Measurements from ENCODE around the gene ITGBL1.

The ITGBL1 gene

DNA sequence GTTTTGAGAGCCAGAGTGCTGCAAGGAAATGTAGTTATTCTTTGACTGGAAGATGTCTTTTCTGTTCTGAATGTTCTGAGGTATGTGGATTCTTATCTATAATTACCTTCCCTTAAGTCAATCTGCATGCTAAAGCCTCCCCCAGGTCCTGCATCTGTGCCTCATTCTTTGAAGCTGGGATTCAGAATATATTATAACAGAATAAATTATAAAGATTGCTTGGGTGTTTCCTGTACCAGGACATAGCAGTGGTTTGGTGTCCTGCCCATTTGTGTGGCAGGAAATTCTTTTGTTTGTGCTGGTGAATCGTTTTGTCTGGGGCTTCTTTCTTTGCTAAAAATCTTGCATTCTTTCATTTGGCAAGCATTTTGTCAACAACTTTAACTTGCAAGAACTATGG is 60.2 kb downstream of the ITGBL1 start:
- DNase-seq: no peak
- CTCF ChIA-PET: no interaction called here
- Mint-ChIP-seq H3K27ac (no peak overlapping the region), H3K4me3 (no peak overlapping the region), H3K9me3 (no peaks in the 10 kb centered on the region), H3K27me3 (no peaks in the 10 kb centered on the region), H3K36me3 (no peaks in the 10 kb centered on the region), H3K4me1 (no peaks in the 10 kb centered on the region)

DNA sequence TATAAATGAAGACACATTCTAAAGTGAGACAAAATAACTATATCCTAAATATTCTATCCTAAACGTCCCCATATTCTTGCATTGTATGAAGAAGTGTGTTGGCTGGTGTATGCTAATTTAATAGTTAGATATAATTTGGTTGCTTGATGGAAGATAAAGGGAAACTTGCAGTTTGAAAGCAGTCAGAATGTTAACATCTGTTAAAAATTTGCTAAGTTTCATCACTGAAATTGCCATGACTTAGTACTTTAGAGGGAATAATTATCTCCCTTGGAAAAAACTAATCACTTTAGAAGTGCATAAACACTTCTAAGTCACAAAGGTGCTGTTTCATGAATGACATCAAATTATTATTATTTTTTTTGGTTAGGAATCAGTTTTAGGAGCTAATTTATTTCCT is 61.6 kb downstream of the ITGBL1 start:
- Mint-ChIP-seq H3K27ac (no peak overlapping the region), H3K27me3 (no peaks in the 10 kb centered on the region), H3K4me1 (no peaks in the 10 kb centered on the region), H3K36me3 (no peaks in the 10 kb centered on the region), H3K9me3 (no peaks in the 10 kb centered on the region), H3K4me3 (no peak overlapping the region)
- CTCF ChIA-PET: interaction anchor here (0.8 to 1.5 kb wide), 3 partner anchors 246 to 370 kb away, joined by 4 to 6 read pairs (median 5); no protein-coding TSS in a partner anchor
- DNase-seq: no peak

DNA sequence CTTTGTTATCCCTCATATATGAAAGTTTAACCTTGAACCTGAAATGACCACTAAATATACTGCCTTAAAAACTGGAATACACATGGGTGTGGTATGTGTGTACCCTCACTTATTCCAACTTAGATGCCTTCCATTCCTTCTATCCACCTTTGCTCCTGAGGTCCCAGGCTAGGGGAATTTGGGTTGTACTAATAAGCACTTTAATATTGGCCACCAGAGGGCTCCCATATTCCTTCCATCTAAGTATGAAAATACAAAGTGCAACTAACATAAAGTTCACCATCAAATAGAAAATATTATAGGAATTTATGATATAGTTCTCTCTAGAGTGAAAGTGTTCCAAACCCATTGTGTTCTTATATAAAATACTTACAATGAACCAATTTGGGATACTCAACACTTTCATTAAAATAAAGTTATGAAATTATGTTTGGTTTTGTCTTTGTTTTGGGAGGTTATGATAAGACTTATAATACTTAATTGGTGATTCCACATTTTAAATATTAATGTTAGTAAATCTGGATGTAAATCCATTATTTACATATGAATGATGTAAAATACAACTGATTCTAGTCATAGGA is 62.3 kb downstream of the ITGBL1 start:
- H3K9me3 Mint-ChIP-seq: no peaks in the 10 kb centered on the region
- CTCF ChIA-PET: interaction anchor here (0.8 to 1.5 kb wide), 3 partner anchors 245 to 370 kb away, joined by 4 to 6 read pairs (median 5); no protein-coding TSS in a partner anchor
- peaks cover 2% of the 10 kb centered on the region for H3K4me1 Mint-ChIP-seq
- H3K27ac Mint-ChIP-seq: no peak overlapping the region
- no peaks in the 10 kb centered on the region for H3K27me3 Mint-ChIP-seq
- DNase-seq: peak; percentile 27
- H3K4me3 Mint-ChIP-seq: no peak overlapping the region
- no peaks in the 10 kb centered on the region for H3K36me3 Mint-ChIP-seq

DNA sequence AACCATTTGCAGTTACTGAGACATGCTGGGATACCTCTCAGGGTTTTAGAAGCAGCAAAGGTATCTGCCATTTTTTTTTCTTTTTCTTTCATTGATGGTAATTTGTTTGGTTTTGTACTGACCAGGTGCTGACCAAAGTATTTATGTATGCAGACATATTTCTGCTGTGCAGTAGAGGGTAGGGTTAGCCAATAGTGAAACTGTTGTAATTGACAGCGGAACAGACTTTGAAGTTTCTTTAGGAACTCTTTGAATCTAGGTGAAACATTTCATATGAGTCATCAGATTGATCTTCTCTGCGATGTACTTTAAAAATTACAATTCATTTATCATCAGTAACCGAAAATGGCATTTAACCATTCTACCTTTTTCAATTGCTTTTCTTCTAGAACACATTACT is 63.0 kb downstream of the ITGBL1 start:
- CTCF ChIA-PET: interaction anchor here (1.5 to 1.6 kb wide), 2 partner anchors 244 to 1040 kb away, joined by 4 read pairs; no protein-coding TSS in a partner anchor
- Mint-ChIP-seq H3K27ac (no peak overlapping the region), H3K27me3 (no peaks in the 10 kb centered on the region), H3K36me3 (no peaks in the 10 kb centered on the region), H3K4me1 (peaks cover 9% of the 10 kb centered on the region), H3K9me3 (no peaks in the 10 kb centered on the region), H3K4me3 (no peak overlapping the region)
- DNase-seq: no peak

- Mint-ChIP-seq H3K27ac (no peak overlapping the region), H3K9me3 (no peaks in the 10 kb centered on the region), H3K27me3 (no peaks in the 10 kb centered on the region), H3K4me3 (no peak overlapping the region), H3K4me1 (peaks cover 17% of the 10 kb centered on the region), H3K36me3 (no peaks in the 10 kb centered on the region)
- CTCF ChIA-PET: interaction anchor here (1.6 kb wide), 1 partner anchor 1040 kb away, joined by 4 read pairs; no protein-coding TSS in a partner anchor
- no peak for DNase-seq
These were observed 63.8 kb downstream of the ITGBL1 start for GRCh38 chr13:101516262-101516661.

DNA sequence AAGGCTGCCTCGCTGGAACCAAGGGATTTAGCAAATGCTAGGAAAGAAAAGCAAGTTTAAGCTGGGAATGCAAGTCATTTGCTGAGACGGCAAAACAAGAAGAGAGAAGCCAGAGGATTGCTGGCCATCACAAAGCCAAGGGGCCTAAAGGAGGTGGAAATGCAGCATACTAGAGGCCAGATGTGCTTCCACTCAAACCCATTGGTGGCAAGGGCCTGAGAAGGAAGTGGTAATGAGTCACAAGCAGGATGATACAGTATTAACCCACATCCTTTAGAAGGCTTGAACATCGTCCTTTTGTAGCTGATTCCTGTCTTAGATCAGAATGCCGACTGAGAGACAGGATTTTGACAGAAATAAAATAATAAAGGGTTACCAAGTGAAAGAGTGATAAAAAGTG is 68.2 kb downstream of the ITGBL1 start:
- Mint-ChIP-seq H3K4me1 (peaks cover 23% of the 10 kb centered on the region), H3K36me3 (no peaks in the 10 kb centered on the region), H3K4me3 (no peak overlapping the region), H3K9me3 (no peaks in the 10 kb centered on the region), H3K27ac (no peak overlapping the region), H3K27me3 (peaks cover 4% of the 10 kb centered on the region)
- CTCF ChIA-PET: no interaction called here
- DNase-seq: peak; percentile 48

- Mint-ChIP-seq H3K36me3 (no peaks in the 10 kb centered on the region), H3K4me3 (no peak overlapping the region), H3K27ac (no peak overlapping the region), H3K9me3 (no peaks in the 10 kb centered on the region), H3K4me1 (peaks cover 23% of the 10 kb centered on the region), H3K27me3 (peaks cover 4% of the 10 kb centered on the region)
- CTCF ChIA-PET: no interaction called here
- DNase-seq: no peak
These were observed 68.9 kb downstream of the ITGBL1 start for GRCh38 chr13:101521371-101521770.

DNA sequence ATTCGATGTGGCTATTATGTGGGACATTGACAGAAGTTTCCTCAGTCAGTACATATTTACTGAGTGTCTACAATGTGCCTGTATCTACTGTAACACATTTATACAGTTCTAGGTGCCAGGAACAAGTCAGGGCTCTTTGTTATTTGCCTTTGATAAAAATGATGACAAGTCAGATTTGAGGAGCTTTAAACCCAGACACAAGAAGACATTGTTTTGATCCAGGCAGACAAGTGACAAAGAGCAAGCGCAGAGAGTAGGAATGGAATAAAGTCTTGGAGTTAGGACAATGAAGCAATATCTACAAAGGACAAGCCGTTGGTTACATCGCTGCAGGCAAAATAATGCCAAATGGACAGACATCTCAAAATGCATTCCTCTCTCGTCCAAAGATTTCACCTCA is 70.1 kb downstream of the ITGBL1 start:
- no peak overlapping the region for H3K4me3 Mint-ChIP-seq
- H3K36me3 Mint-ChIP-seq: no peaks in the 10 kb centered on the region
- no peak overlapping the region for H3K27ac Mint-ChIP-seq
- no peak for DNase-seq
- CTCF ChIA-PET: no interaction called here
- H3K4me1 Mint-ChIP-seq: peaks cover 23% of the 10 kb centered on the region
- H3K27me3 Mint-ChIP-seq: peaks cover 4% of the 10 kb centered on the region
- no peaks in the 10 kb centered on the region for H3K9me3 Mint-ChIP-seq

- Mint-ChIP-seq H3K36me3 (no peaks in the 10 kb centered on the region), H3K4me1 (peaks cover 23% of the 10 kb centered on the region), H3K27ac (no peak overlapping the region), H3K27me3 (peaks cover 4% of the 10 kb centered on the region), H3K9me3 (no peaks in the 10 kb centered on the region), H3K4me3 (no peak overlapping the region)
- DNase-seq: no peak
- CTCF ChIA-PET: no interaction called here
These were observed 71.0 kb downstream of the ITGBL1 start for GRCh38 chr13:101523154-101524131.

DNA sequence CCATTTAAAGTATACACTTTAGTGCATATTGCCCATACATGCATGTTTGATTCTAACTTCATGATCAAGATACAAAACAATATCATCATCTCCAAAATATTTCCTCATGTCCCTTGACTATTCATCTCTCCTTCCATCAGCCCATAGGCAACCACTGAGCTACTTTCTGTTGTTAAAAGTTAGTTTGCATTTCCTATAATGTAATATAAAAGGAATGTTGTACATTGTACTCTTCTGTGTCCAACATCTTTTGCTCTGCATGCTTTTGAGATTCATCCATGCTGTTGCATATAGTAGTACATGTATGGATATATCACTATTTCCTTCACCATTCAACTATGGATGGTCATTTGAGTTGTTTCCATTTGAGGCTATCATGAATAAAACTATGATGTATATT is 74.7 kb downstream of the ITGBL1 start:
- Mint-ChIP-seq H3K4me3 (no peak overlapping the region), H3K27me3 (no peaks in the 10 kb centered on the region), H3K9me3 (no peaks in the 10 kb centered on the region), H3K4me1 (no peaks in the 10 kb centered on the region), H3K27ac (no peak overlapping the region), H3K36me3 (no peaks in the 10 kb centered on the region)
- CTCF ChIA-PET: interaction anchor here (1.2 kb wide), 1 partner anchor 10 kb away, joined by 4 read pairs; no protein-coding TSS in a partner anchor
- DNase-seq: no peak

- no peak for DNase-seq
- Mint-ChIP-seq H3K27me3 (no peaks in the 10 kb centered on the region), H3K4me3 (no peak overlapping the region), H3K36me3 (no peaks in the 10 kb centered on the region), H3K27ac (no peak overlapping the region), H3K4me1 (no peaks in the 10 kb centered on the region), H3K9me3 (no peaks in the 10 kb centered on the region)
- CTCF ChIA-PET: no interaction called here
These were observed 76.9 kb downstream of the ITGBL1 start for GRCh38 chr13:101529422-101529821.

GRCh38 chr13:101530293-101530692 is 77.8 kb downstream of the ITGBL1 start:
- Mint-ChIP-seq H3K4me1 (no peaks in the 10 kb centered on the region), H3K4me3 (no peak overlapping the region), H3K36me3 (no peaks in the 10 kb centered on the region), H3K27ac (no peak overlapping the region), H3K27me3 (no peaks in the 10 kb centered on the region), H3K9me3 (no peaks in the 10 kb centered on the region)
- no peak for DNase-seq
- CTCF ChIA-PET: no interaction called here

GRCh38 chr13:101535192-101535746 is 82.8 kb downstream of the ITGBL1 start:
- Mint-ChIP-seq H3K4me1 (no peaks in the 10 kb centered on the region), H3K36me3 (no peaks in the 10 kb centered on the region), H3K27me3 (no peaks in the 10 kb centered on the region), H3K4me3 (no peak overlapping the region), H3K9me3 (no peaks in the 10 kb centered on the region), H3K27ac (no peak overlapping the region)
- no peak for DNase-seq
- CTCF ChIA-PET: no interaction called here

DNA sequence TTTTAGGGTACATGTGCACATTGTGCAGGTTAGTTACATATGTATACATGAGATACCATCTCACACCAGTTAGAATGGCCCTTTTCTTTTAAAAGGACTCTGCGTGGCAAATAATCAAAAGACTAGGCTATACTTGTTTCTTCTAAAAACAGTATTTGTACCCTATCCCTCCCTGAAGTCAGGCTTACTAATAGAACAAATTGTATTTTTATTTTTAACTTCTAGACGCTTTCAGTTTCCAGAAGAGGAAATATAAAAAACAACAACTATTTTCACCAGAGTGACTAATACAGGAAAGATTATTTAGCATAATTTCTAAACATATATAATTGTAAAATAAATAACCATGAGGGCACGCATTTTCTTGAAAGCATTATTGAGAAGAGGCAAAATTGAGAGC is 83.6 kb downstream of the ITGBL1 start:
- no peak for DNase-seq
- H3K9me3 Mint-ChIP-seq: no peaks in the 10 kb centered on the region
- CTCF ChIA-PET: no interaction called here
- no peaks in the 10 kb centered on the region for H3K4me1 Mint-ChIP-seq
- no peak overlapping the region for H3K4me3 Mint-ChIP-seq
- H3K27me3 Mint-ChIP-seq: no peaks in the 10 kb centered on the region
- H3K27ac Mint-ChIP-seq: no peak overlapping the region
- H3K36me3 Mint-ChIP-seq: no peaks in the 10 kb centered on the region
